CD4-positive, alpha-beta T cell (primary cell): Measurements from ENCODE around the gene LRRK1. TPM values are rescaled to one million over a fixed set of nuclear protein-coding genes. Genes with fewer than 3 reads are reported as not detected.

ENCODE experiments used
- ATAC-seq: fragments of 200-7000 bp; cut with Tn5 transposase; one replicate; pipeline ENCODE4 v1.10.0; 2022; ENCODE audit warnings: mild to moderate bottlenecking; ENCODE audit not compliant: poor library complexity
- CTCF ChIA-PET: fragments of 350-600 bp; sonication (Branson Sonifier 250); formaldehyde crosslinking; loops from one replicate; lab custom pipeline; 2021; ENCODE audit warnings: antibody characterized with exemption, inconsistent platforms; lab: Charles Lee
- POLR2A ChIA-PET: fragments of 350-600 bp; sonication (Branson Sonifier 250); formaldehyde crosslinking; loops from one replicate; lab custom pipeline; 2021; ENCODE audit warnings: antibody characterized with exemption, inconsistent platforms; lab: Charles Lee
- DNase-seq, 14 experiments: peaks; one replicate each; pipeline ENCODE4 v3.0.0-alpha.2; 2013 to 2020; ENCODE audit warnings: mixed read lengths in 2 of 14
- H3K27ac ChIP-seq, 2 donors: one replicate each; pipeline versions ENCODE4 v1.5.1 to v1.7.0; 2013; ENCODE audit warnings: low read length in 2 of 2, low read depth in 1 of 2, mild to moderate bottlenecking in 1 of 2
- H3K27me3 ChIP-seq, 2 experiments: 1 replicate in 1 of 2; 2 replicates in 1 of 2; pipeline versions ENCODE4 v1.6.1 to v1.7.0; 2013; ENCODE audit warnings: low read length in 2 of 2, control low read depth in 1 of 2, mild to moderate bottlenecking in 1 of 2, moderate library complexity in 1 of 2; ENCODE audit not compliant: insufficient read depth in 2 of 2, control insufficient read depth in 1 of 2
- H3K36me3 ChIP-seq: one replicate; pipeline ENCODE4 v1.6.1; 2013; ENCODE audit warnings: low read length, control low read depth; ENCODE audit not compliant: insufficient read depth
- H3K4me1 ChIP-seq: one replicate; pipeline ENCODE4 v1.6.1; 2013; ENCODE audit warnings: low read length, control low read depth; ENCODE audit not compliant: insufficient read depth
- H3K4me3 ChIP-seq: one replicate; pipeline ENCODE4 v1.5.1; 2013; ENCODE audit warnings: mild to moderate bottlenecking, low read length, moderate library complexity
- H3K9me3 ChIP-seq, 2 experiments: 1 replicate in 1 of 2; 2 replicates in 1 of 2; pipeline versions ENCODE4 v1.6.1 to v1.7.0; 2013; ENCODE audit warnings: low read length in 2 of 2, mild to moderate bottlenecking in 2 of 2, control low read depth in 1 of 2, moderate library complexity in 1 of 2; ENCODE audit not compliant: control insufficient read depth in 1 of 2, insufficient read depth in 1 of 2
- H3K27ac Mint-ChIP-seq: one replicate; pipeline ENCODE4 v1.8.0; 2020; ENCODE audit warnings: mixed read lengths
- H3K27me3 Mint-ChIP-seq: one replicate; pipeline ENCODE4 v1.8.0; 2021; ENCODE audit warnings: mixed read lengths
- H3K36me3 Mint-ChIP-seq: one replicate; pipeline ENCODE4 v1.8.0; 2021; ENCODE audit warnings: low read depth, mixed read lengths
- H3K4me1 Mint-ChIP-seq: one replicate; pipeline ENCODE4 v1.8.0; 2021; ENCODE audit warnings: low read depth, mixed read lengths
- H3K4me3 Mint-ChIP-seq: one replicate; pipeline ENCODE4 v1.8.0; 2020; ENCODE audit warnings: mild to moderate bottlenecking, mixed read lengths
- H3K9me3 Mint-ChIP-seq: one replicate; pipeline ENCODE4 v1.8.0; 2020; ENCODE audit warnings: mixed read lengths
- intact Hi-C, 2 experiments: fragments of 100-400 bp; cut with DNase I in 1 of 2; cut with micrococcal nuclease in 1 of 2; formaldehyde crosslinking; loops; one replicate each; pipeline versions ENCODE4 v1.15.1 to v1.9.0; 2023 to 2025; cut with DNase I, micrococcal nuclease
- total RNA-seq, 174 experiments: library from RNA in 2 of 174; stranded (reverse) in 2 of 174; gene quantifications; one replicate each; pipeline ENCODE4 v1.2.3 and lab custom pipeline; 2021 to 2026
- TF ChIP-seq, protein P1 (sequence below): fragments of 200-600 bp; IDR thresholded peaks from one replicate; pipeline ENCODE4 v1.8.0; 2022; ENCODE audit warnings: antibody characterized with exemption, mild to moderate bottlenecking

The LRRK1 gene
- total RNA-seq, 2 experiments from 2014 or later, result 0.60 to 0.73 TPM

DNA sequence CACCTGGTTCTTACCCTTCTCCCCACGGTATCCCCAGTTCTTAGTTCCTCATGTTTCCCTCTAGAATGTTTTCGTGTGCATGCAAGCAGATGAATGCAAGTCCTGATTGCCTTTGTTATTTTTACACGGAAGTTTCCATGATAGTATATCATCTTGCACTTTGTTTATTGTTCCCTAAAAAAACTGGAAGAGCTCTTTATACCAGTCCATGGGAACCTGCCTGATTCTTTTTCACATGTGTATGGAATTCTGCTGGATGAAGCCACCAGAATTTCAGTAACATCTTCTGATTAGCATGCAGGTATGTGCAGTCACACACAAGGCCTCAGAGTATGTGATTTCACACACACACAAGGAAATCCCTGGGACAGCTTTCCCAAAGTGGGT is 16.0 kb upstream of the LRRK1 start:
- Mint-ChIP-seq H3K4me3 (no peak overlapping the region), H3K27me3 (peaks cover 11% of the 10 kb centered on the region), H3K4me1 (no peaks in the 10 kb centered on the region), H3K9me3 (no peaks in the 10 kb centered on the region), H3K27ac (no peak overlapping the region), H3K36me3 (no peaks in the 10 kb centered on the region)
- H3K27me3 ChIP-seq, result peaks cover 0 to 5% of the 10 kb centered on the region in 2 experiments
- no peak overlapping the region for H3K4me3 ChIP-seq
- TF ChIP-seq, protein P1, sequence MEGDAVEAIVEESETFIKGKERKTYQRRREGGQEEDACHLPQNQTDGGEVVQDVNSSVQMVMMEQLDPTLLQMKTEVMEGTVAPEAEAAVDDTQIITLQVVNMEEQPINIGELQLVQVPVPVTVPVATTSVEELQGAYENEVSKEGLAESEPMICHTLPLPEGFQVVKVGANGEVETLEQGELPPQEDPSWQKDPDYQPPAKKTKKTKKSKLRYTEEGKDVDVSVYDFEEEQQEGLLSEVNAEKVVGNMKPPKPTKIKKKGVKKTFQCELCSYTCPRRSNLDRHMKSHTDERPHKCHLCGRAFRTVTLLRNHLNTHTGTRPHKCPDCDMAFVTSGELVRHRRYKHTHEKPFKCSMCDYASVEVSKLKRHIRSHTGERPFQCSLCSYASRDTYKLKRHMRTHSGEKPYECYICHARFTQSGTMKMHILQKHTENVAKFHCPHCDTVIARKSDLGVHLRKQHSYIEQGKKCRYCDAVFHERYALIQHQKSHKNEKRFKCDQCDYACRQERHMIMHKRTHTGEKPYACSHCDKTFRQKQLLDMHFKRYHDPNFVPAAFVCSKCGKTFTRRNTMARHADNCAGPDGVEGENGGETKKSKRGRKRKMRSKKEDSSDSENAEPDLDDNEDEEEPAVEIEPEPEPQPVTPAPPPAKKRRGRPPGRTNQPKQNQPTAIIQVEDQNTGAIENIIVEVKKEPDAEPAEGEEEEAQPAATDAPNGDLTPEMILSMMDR, result no peak
- H3K36me3 ChIP-seq, result no peaks in the 10 kb centered on the region
- no peaks in the 10 kb centered on the region for H3K4me1 ChIP-seq
- no peak for ATAC-seq
- H3K9me3 ChIP-seq, result no peaks in the 10 kb centered on the region
- intact Hi-C loops, result no loop called here
- ChIA-PET POLR2A (no interaction called here), CTCF (no interaction called here)
- no peak overlapping the region for H3K27ac ChIP-seq
- no peak for DNase-seq

DNA sequence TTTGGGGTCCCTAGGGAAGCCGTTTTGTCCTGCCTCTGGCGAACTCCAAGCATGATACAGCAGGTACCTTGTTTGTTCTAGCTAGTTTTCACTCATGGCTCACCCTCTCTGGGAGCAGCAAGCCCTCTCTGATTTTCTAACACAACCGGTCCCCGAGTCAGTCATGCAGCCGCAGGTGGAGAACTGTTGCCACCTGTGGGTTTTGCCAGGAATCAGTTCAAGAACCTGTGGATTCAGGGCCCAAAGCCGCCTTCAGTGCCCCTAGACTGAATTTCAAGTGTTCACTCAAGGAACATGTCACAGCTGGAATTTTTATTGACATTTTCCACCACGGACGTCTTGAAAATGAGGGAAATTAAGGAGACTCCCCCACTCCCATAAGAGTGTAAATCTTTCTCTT is 13.3 kb upstream of the LRRK1 start:
- H3K36me3 Mint-ChIP-seq, result no peaks in the 10 kb centered on the region
- intact Hi-C loops, result no loop called here
- no peaks in the 10 kb centered on the region for H3K9me3 ChIP-seq
- no peaks in the 10 kb centered on the region for H3K4me1 Mint-ChIP-seq
- CTCF ChIA-PET, result no interaction called here
- no peak overlapping the region for H3K27ac Mint-ChIP-seq
- DNase-seq, result no peak
- no peaks in the 10 kb centered on the region for H3K36me3 ChIP-seq
- H3K27me3 ChIP-seq, result peaks cover 0 to 5% of the 10 kb centered on the region in 2 experiments
- TF ChIP-seq, protein P1, result no peak
- no peak overlapping the region for H3K4me3 Mint-ChIP-seq
- H3K27ac ChIP-seq, result no peak overlapping the region
- H3K4me3 ChIP-seq, result no peak overlapping the region
- no peaks in the 10 kb centered on the region for H3K4me1 ChIP-seq
- POLR2A ChIA-PET, result no interaction called here
- H3K9me3 Mint-ChIP-seq, result no peaks in the 10 kb centered on the region
- ATAC-seq, result no peak
- peaks cover 3% of the 10 kb centered on the region for H3K27me3 Mint-ChIP-seq

DNA sequence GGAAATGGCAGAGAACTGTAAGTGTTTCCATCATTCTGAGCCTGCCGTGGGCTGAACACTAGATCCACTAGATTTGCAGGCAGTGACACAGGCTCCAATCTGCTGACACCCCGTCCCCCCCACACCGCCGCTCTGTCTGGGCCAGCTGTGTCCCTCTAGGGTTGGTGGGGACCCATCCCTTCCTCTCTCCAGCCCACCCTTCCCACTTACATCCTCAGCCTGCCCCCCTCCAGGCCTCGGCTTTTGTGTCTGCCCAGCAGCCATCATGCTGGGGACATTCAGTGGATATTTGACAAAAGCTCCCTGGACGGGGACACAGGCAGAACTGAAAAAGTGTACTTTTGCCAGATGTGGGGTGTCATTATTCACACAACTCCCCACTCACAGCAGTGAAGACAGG is 10.7 kb upstream of the LRRK1 start:
- H3K4me1 ChIP-seq, result no peaks in the 10 kb centered on the region
- no peak overlapping the region for H3K27ac Mint-ChIP-seq
- H3K4me1 Mint-ChIP-seq, result no peaks in the 10 kb centered on the region
- no peak overlapping the region for H3K4me3 Mint-ChIP-seq
- H3K27me3 ChIP-seq, result peaks cover 0 to 7% of the 10 kb centered on the region in 2 experiments
- H3K9me3 ChIP-seq, result peaks cover 0 to 5% of the 10 kb centered on the region in 2 experiments
- DNase-seq (no peak), ATAC-seq (no peak)
- peaks cover 19% of the 10 kb centered on the region for H3K27me3 Mint-ChIP-seq
- no peaks in the 10 kb centered on the region for H3K36me3 ChIP-seq
- H3K36me3 Mint-ChIP-seq, result no peaks in the 10 kb centered on the region
- no peak overlapping the region for H3K27ac ChIP-seq
- TF ChIP-seq, protein P1, result no peak
- H3K9me3 Mint-ChIP-seq, result no peaks in the 10 kb centered on the region
- H3K4me3 ChIP-seq, result no peak overlapping the region
- ChIA-PET POLR2A (no interaction called here), CTCF (no interaction called here)
- intact Hi-C loops, result no loop called here
